H9 (cell line): Measurements from ENCODE around the gene CBX1. TPM values are rescaled to one million over a fixed set of nuclear protein-coding genes. Genes with fewer than 3 reads are reported as not detected.

Experiments used
- DNase-seq: peaks from one replicate; pipeline ENCODE4 v3.0.0-alpha.2; 2017
- H2AFZ ChIP-seq: one replicate; pipeline ENCODE4 v1.6.1; 2013; ENCODE audit warnings: mild to moderate bottlenecking, low read length, control low read depth, moderate library complexity
- H2AK5ac ChIP-seq: 2 replicates; pipeline ENCODE4 v1.6.1; 2013; ENCODE audit warnings: low read length, control low read depth, mixed read lengths; ENCODE audit not compliant: insufficient read length
- H2BK120ac ChIP-seq: one replicate; pipeline ENCODE4 v1.6.1; 2013; ENCODE audit warnings: low read depth, mild to moderate bottlenecking, low read length, control low read depth, inconsistent platforms; ENCODE audit not compliant: poor library complexity, severe bottlenecking
- H2BK12ac ChIP-seq: 2 replicates; pipeline ENCODE4 v1.6.1; 2013; ENCODE audit warnings: low read length, control low read depth, mixed read lengths, low read depth; ENCODE audit not compliant: insufficient read length
- H2BK15ac ChIP-seq: 2 replicates; pipeline ENCODE4 v1.6.1; 2013; ENCODE audit warnings: low read depth, low read length, control low read depth
- H2BK20ac ChIP-seq: one replicate; pipeline ENCODE4 v1.6.1; 2013; ENCODE audit warnings: low read depth, mild to moderate bottlenecking, low read length, control low read depth, inconsistent platforms; ENCODE audit not compliant: poor library complexity, severe bottlenecking
- H2BK5ac ChIP-seq: 2 replicates; pipeline ENCODE4 v1.6.1; 2013; ENCODE audit warnings: low read length, control low read depth, mixed read lengths; ENCODE audit not compliant: insufficient read length
- H3K14ac ChIP-seq: 2 replicates; pipeline ENCODE4 v1.6.1; 2013; ENCODE audit warnings: low read length, control low read depth; ENCODE audit not compliant: insufficient read depth
- H3K18ac ChIP-seq: 2 replicates; pipeline ENCODE4 v1.6.1; 2013; ENCODE audit warnings: low read depth, mild to moderate bottlenecking, mixed read lengths, low read length, control low read depth; ENCODE audit not compliant: insufficient read length
- H3K23ac ChIP-seq: 2 replicates; pipeline ENCODE4 v1.6.1; 2013; ENCODE audit warnings: low read length, control low read depth, mixed read lengths, low read depth; ENCODE audit not compliant: insufficient read length
- H3K23me2 ChIP-seq: 2 replicates; pipeline ENCODE4 v1.6.1; 2013; ENCODE audit warnings: low read depth, mild to moderate bottlenecking, mixed read lengths, low read length, control low read depth; ENCODE audit not compliant: insufficient read length, poor library complexity, severe bottlenecking
- H3K27ac ChIP-seq: 2 replicates; pipeline ENCODE4 v1.5.1; 2013; ENCODE audit warnings: low read length, control low read depth, mixed read lengths, low read depth; ENCODE audit not compliant: insufficient read length
- H3K27me3 ChIP-seq: 2 replicates; pipeline ENCODE4 v1.6.1; 2013; ENCODE audit warnings: low read length, control low read depth, inconsistent platforms; ENCODE audit not compliant: insufficient read depth
- H3K4ac ChIP-seq: 2 replicates; pipeline ENCODE4 v1.6.1; 2013; ENCODE audit warnings: low read depth, mild to moderate bottlenecking, control low read depth, inconsistent platforms, low read length, moderate library complexity
- H3K4me1 ChIP-seq: 2 replicates; pipeline ENCODE4 v1.6.1; 2013; ENCODE audit warnings: low read length, control low read depth, inconsistent platforms; ENCODE audit not compliant: insufficient read depth
- H3K4me2 ChIP-seq: 2 replicates; pipeline ENCODE4 v1.6.1; 2013; ENCODE audit warnings: low read length, control low read depth, mixed read lengths; ENCODE audit not compliant: insufficient read length, insufficient read depth
- H3K56ac ChIP-seq: 2 replicates; pipeline ENCODE4 v1.6.1; 2013; ENCODE audit warnings: low read depth, mild to moderate bottlenecking, mixed read lengths, low read length, control low read depth; ENCODE audit not compliant: insufficient read length
- H3K79me1 ChIP-seq: 2 replicates; pipeline ENCODE4 v1.6.1; 2013; ENCODE audit warnings: low read depth, mild to moderate bottlenecking, moderate library complexity, low read length, control low read depth, inconsistent platforms; ENCODE audit not compliant: insufficient read depth, poor library complexity, severe bottlenecking
- H3K79me2 ChIP-seq: 2 replicates; pipeline ENCODE4 v1.6.1; 2013; ENCODE audit warnings: low read length, control low read depth, inconsistent platforms; ENCODE audit not compliant: insufficient read depth
- H3K9ac ChIP-seq: 2 replicates; pipeline ENCODE4 v1.6.1; 2013; ENCODE audit warnings: low read length, control low read depth, mixed read lengths; ENCODE audit not compliant: insufficient read length; ENCODE audit errors: extremely low read depth
- H3K9me3 ChIP-seq: one replicate; pipeline ENCODE4 v1.6.1; 2013; ENCODE audit warnings: low read depth, low read length, inconsistent platforms; ENCODE audit not compliant: control insufficient read depth
- H3T11ph ChIP-seq: one replicate; pipeline ENCODE4 v1.6.1; 2013; ENCODE audit warnings: mild to moderate bottlenecking, low read length, control low read depth, inconsistent platforms
- H4K20me1 ChIP-seq: one replicate; pipeline ENCODE4 v1.6.1; 2013; ENCODE audit not compliant: control insufficient read depth, insufficient read length, insufficient read depth
- H4K5ac ChIP-seq: 2 replicates; pipeline ENCODE4 v1.6.1; 2013; ENCODE audit warnings: low read depth, mild to moderate bottlenecking, mixed read lengths, low read length, control low read depth; ENCODE audit not compliant: insufficient read length
- H4K8ac ChIP-seq: replicated peaks from 2 replicates; pipeline ENCODE4 v1.6.1; 2013; ENCODE audit warnings: low read length, control low read depth, mixed read lengths, low read depth; ENCODE audit not compliant: insufficient read length
- H4K91ac ChIP-seq: 2 replicates; pipeline ENCODE4 v1.6.1; 2013; ENCODE audit warnings: low read depth, mild to moderate bottlenecking, moderate library complexity, mixed read lengths, low read length, control low read depth; ENCODE audit not compliant: insufficient read length
- H3K27ac Mint-ChIP-seq, 3 experiments: 2 replicates in 2 of 3; 3 replicates in 1 of 3; pipeline ENCODE4 v1.8.0; 2020 to 2021; ENCODE audit warnings: mixed read lengths in 3 of 3, mild to moderate bottlenecking in 1 of 3, moderate library complexity in 1 of 3
- H3K27me3 Mint-ChIP-seq: 2 replicates; pipeline ENCODE4 v1.8.0; 2021; ENCODE audit warnings: low read depth, mild to moderate bottlenecking, moderate library complexity, mixed read lengths
- H3K36me3 Mint-ChIP-seq, 3 experiments: 2 replicates in 2 of 3; 3 replicates in 1 of 3; pipeline ENCODE4 v1.8.0; 2020 to 2021; ENCODE audit warnings: low read depth in 3 of 3, mixed read lengths in 3 of 3; ENCODE audit not compliant: insufficient read depth in 1 of 3
- H3K4me1 Mint-ChIP-seq, 2 experiments: 2 replicates each; pipeline ENCODE4 v1.8.0; 2020; ENCODE audit warnings: mixed read lengths in 2 of 2
- H3K4me3 Mint-ChIP-seq, 2 experiments: 2 replicates in 1 of 2; 3 replicates in 1 of 2; pipeline ENCODE4 v1.8.0; 2020 to 2021; ENCODE audit warnings: mild to moderate bottlenecking in 2 of 2, mixed read lengths in 2 of 2, moderate library complexity in 1 of 2
- H3K9me3 Mint-ChIP-seq, 2 experiments: 2 replicates in 1 of 2; 3 replicates in 1 of 2; pipeline ENCODE4 v1.8.0; 2020; ENCODE audit warnings: mild to moderate bottlenecking in 2 of 2, mixed read lengths in 2 of 2, moderate library complexity in 1 of 2
- CTCF ChIP-seq: fragments of 200-600 bp; sonication (generic); conservative IDR thresholded peaks from 3 replicates; pipeline ENCODE4 v1.8.0; 2021; ENCODE audit warnings: antibody characterized with exemption, mild to moderate bottlenecking
- WGBS: extraction: QIAGEN DNeasy Blood & Tissue Kit; methylation state at CpG from one replicate; pipeline ENCODE4 v1.1.7; 2013; ENCODE audit warnings: missing lambda C conversion rate, low lambda C conversion rate, mixed read lengths; ENCODE audit not compliant: insufficient read length; ENCODE audit errors: extremely low coverage; 5-methylcytosine and 5-hydroxymethylcytosine counted together
- total RNA-seq: library from RNA; stranded (reverse); gene quantifications from 2 replicates; pipeline ENCODE4 v1.2.1, GENCODE V29; 2021

CBX1 gene
- total RNA-seq, 1 experiment from 2014 or later = 155 TPM

- no peaks in the 10 kb centered on the region for H3K27me3 Mint-ChIP-seq
- Histone ChIP-seq H4K5ac (no peak overlapping the region), H3K79me1 (no peaks in the 10 kb centered on the region), H3K79me2 (no peaks in the 10 kb centered on the region), H3K9ac (no peak overlapping the region), H3K18ac (no peak overlapping the region), H2BK15ac (no peak overlapping the region), H3K27ac (no peak overlapping the region), H3K23ac (no peak overlapping the region), H4K20me1 (no peaks in the 10 kb centered on the region), H3K4me1 (no peaks in the 10 kb centered on the region), H2AFZ (no peak overlapping the region), H4K91ac (no peak overlapping the region), H3K4me2 (no peak overlapping the region), H3K9me3 (no peaks in the 10 kb centered on the region), H3T11ph (no peak overlapping the region), H3K56ac (no peak overlapping the region), H3K4ac (no peak overlapping the region), H2BK12ac (no peak overlapping the region), H3K14ac (no peak overlapping the region), H3K27me3 (no peaks in the 10 kb centered on the region), H3K23me2 (no peaks in the 10 kb centered on the region), H4K8ac (no peak overlapping the region), H2BK20ac (no peak overlapping the region), H2BK5ac (no peak overlapping the region), H2BK120ac (no peak overlapping the region), H2AK5ac (no peak overlapping the region)
- H3K36me3 Mint-ChIP-seq = peaks cover 3 to 24% (median 16%) of the 10 kb centered on the region in 3 experiments; a peak in 6 of 7 replicates
- H3K27ac Mint-ChIP-seq = no peak overlapping the region
- no peaks in the 10 kb centered on the region; a peak in 1 of 5 replicates for H3K9me3 Mint-ChIP-seq
- no peak overlapping the region for H3K4me3 Mint-ChIP-seq
- no peak for TF ChIP-seq CTCF
- no peak for DNase-seq
- WGBS = no CpG with 5 or more reads among the region's 7 CpGs
- peaks cover 10 to 17% of the 10 kb centered on the region in 2 experiments for H3K4me1 Mint-ChIP-seq
Observed at GRCh38 chr17:48126532-48126850, 25.2 kb upstream of the CBX1 start.
